ENCODE measurements around the gene DSTN.

DNA sequence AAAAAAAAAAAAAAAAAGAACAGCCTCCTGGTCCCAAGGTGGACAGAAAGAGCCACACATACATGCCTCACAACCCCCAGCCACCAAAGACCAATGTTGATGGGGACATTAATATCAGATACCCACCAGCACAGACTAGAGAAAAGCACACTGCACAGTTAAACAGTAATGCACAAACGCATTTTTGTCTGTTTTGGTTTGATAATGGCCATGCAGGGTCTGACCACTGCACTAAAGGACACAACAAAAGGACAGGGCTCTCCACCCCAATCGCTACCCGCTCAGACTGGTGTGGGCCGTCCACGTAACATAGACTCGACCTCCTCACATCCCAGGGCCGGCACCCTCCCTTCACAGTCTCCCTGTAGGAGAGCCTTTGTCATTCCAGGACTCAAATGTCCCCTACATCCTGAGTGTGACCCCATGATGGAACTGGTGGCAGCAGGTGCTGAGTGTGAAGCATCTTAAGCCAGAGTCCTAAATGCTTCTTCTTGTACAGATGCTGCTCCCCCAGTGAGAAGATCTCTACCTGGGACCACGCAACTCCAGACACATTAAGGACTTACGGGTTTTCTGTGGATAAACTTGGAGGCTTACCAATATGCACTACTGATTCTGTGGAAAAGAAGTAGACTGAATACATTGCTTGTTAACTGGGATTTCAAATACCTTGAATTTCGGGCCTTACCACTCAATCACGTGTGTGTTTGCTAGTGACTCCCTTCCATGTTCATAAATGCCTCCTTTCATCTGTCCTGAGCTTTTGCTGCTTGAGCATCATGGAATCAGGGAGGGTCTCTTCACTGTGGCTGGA, 84.2 kb downstream of the DSTN start:
- TF ChIP-seq EZH2 (IDR thresholded peaks at IDR 0.05; ENCODE audit: borderline replicate concordance, low read length): no peak
- TF ChIP-seq, protein P1, sequence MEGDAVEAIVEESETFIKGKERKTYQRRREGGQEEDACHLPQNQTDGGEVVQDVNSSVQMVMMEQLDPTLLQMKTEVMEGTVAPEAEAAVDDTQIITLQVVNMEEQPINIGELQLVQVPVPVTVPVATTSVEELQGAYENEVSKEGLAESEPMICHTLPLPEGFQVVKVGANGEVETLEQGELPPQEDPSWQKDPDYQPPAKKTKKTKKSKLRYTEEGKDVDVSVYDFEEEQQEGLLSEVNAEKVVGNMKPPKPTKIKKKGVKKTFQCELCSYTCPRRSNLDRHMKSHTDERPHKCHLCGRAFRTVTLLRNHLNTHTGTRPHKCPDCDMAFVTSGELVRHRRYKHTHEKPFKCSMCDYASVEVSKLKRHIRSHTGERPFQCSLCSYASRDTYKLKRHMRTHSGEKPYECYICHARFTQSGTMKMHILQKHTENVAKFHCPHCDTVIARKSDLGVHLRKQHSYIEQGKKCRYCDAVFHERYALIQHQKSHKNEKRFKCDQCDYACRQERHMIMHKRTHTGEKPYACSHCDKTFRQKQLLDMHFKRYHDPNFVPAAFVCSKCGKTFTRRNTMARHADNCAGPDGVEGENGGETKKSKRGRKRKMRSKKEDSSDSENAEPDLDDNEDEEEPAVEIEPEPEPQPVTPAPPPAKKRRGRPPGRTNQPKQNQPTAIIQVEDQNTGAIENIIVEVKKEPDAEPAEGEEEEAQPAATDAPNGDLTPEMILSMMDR (IDR thresholded peaks at IDR 0.05; ENCODE audit: low read length): no peak
